SK-N-MC (cell line): ENCODE data around the gene NTNG1.

Experiments
- DNase-seq: peaks from one replicate; pipeline ENCODE4 v3.0.0-alpha.2; 2011; ENCODE audit warnings: low read depth, low spot score
- H3K27ac ChIP-seq: fragments of 200-600 bp; sonication (generic); 2 replicates; pipeline ENCODE4 v1.5.1; 2016; ENCODE audit warnings: mixed run types
- H3K36me3 ChIP-seq: fragments of 200-600 bp; sonication (generic); 2 replicates; pipeline ENCODE4 v1.6.1; 2017; ENCODE audit warnings: antibody characterized with exemption, low read length, mixed read lengths; ENCODE audit not compliant: insufficient read depth
- H3K4me3 ChIP-seq: fragments of 200-600 bp; sonication (generic); 2 replicates; pipeline ENCODE4 v1.5.1; 2016
- H3K9ac ChIP-seq: fragments of 200-600 bp; sonication (generic); 2 replicates; pipeline ENCODE4 v1.8.0; 2017; ENCODE audit warnings: mixed run types, mixed read lengths; ENCODE audit not compliant: insufficient read length
- H3K9me3 ChIP-seq: fragments of 200-600 bp; sonication (generic); 2 replicates; pipeline ENCODE4 v1.6.1; 2017; ENCODE audit warnings: low read depth, mild to moderate bottlenecking, antibody characterized with exemption, low read length, moderate library complexity, mixed read lengths
- EZH2 ChIP-seq: fragments of 200-600 bp; sonication (generic); IDR thresholded peaks from one replicate; pipeline ENCODE4 v1.6.1; 2017; ENCODE audit warnings: antibody characterized with exemption
- FOXP2 ChIP-seq: optimal IDR thresholded peaks from 2 replicates; pipeline ENCODE3; 2011; ENCODE audit warnings: mild to moderate bottlenecking, moderate library complexity; ENCODE audit not compliant: insufficient read depth; ENCODE audit errors: extremely low read length, control extremely low read depth
- POLR2AphosphoS5 ChIP-seq: IDR thresholded peaks from 2 replicates; pipeline ENCODE4 v1.6.1; 2012; ENCODE audit warnings: mild to moderate bottlenecking, low read depth, low read length, borderline replicate concordance

NTNG1 gene

DNA sequence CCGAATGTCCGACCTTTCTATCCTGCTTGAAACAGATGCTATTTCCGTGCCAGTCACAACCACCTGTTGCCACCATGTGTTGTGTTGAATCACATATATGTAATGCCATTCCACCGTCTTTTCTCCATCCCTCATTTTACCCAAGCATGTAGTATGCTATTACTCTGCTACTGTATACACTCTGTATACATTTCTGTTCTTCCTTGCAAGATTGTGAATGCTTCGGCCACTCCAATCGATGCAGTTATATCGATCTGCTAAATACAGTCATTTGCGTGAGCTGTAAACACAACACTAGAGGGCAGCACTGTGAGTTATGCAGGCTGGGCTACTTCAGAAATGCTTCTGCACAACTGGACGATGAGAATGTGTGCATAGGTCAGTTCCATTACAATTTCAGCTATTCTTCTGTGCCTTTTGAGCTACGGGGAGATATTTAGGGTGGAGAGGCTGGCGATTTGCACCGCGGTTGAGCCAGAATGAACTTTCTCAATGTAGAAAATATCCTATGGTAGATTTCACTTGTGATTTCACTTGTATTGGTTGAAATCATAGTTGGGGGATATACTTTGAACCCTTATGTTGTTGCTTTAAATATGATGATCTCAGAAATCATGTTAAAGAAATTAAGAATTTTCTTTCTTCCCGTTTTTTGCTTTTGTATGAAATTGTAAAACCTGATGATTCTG is 289.8 kb downstream of the NTNG1 start:
- TF ChIP-seq FOXP2: no peak
- no peak for TF ChIP-seq EZH2
- TF ChIP-seq POLR2AphosphoS5: no peak
- no peak overlapping the region for H3K4me3 ChIP-seq
- peaks cover 6% of the 10 kb centered on the region; the same call in 1 of the 2 replicates for H3K9me3 ChIP-seq
- no peak overlapping the region for H3K9ac ChIP-seq
- no peak overlapping the region for H3K27ac ChIP-seq
- DNase-seq: peak; percentile 18
- H3K36me3 ChIP-seq: no peaks in the 10 kb centered on the region

DNA sequence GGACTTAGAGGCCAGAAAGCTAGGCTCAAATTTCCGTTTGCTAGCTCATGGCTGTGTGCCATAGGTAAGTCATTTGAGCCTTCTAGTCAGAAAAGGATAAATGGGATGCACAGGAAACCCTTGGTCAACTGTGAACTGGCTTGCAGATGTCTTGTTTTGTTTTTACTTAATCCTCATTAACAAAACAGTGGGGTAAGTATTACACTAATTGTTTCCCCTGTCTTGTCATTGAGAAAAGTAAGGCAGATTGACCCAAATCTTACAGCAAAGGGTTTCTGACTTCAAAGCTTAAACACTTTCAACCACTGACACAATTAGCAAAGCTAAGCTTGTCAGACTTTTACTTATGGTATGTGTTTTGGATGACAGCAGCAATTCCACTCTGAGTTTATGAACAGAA is 291.3 kb downstream of the NTNG1 start:
- no peak for DNase-seq
- no peaks in the 10 kb centered on the region for H3K9me3 ChIP-seq
- no peak overlapping the region for H3K27ac ChIP-seq
- no peak overlapping the region for H3K4me3 ChIP-seq
- no peaks in the 10 kb centered on the region for H3K36me3 ChIP-seq
- H3K9ac ChIP-seq: no peak overlapping the region
- no peak for TF ChIP-seq EZH2
- TF ChIP-seq FOXP2: no peak
- TF ChIP-seq POLR2AphosphoS5: no peak

DNA sequence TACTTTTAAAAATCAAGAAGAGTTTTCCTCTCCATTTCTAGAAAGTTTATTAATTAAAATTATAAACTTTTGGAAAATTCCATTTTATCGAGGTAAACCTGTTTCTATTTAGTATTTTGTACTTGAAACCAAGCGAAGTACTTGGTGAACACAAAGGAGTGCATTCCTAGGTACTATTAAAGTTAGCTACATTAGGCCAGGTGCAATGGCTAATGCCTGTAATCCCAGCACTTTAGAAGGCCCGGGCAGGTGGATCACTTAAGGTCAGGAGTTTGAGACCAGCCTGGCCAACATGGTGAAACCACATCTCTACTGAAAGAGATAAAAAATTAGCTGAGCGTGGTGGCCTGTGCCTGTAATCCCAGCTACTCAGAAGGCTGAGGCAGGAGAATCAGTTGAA is 292.2 kb downstream of the NTNG1 start:
- no peak for TF ChIP-seq POLR2AphosphoS5
- TF ChIP-seq FOXP2: no peak
- no peak for TF ChIP-seq EZH2
- H3K36me3 ChIP-seq: no peaks in the 10 kb centered on the region
- H3K9ac ChIP-seq: no peak overlapping the region
- DNase-seq: no peak
- H3K9me3 ChIP-seq: no peaks in the 10 kb centered on the region
- no peak overlapping the region for H3K27ac ChIP-seq
- no peak overlapping the region for H3K4me3 ChIP-seq

DNA sequence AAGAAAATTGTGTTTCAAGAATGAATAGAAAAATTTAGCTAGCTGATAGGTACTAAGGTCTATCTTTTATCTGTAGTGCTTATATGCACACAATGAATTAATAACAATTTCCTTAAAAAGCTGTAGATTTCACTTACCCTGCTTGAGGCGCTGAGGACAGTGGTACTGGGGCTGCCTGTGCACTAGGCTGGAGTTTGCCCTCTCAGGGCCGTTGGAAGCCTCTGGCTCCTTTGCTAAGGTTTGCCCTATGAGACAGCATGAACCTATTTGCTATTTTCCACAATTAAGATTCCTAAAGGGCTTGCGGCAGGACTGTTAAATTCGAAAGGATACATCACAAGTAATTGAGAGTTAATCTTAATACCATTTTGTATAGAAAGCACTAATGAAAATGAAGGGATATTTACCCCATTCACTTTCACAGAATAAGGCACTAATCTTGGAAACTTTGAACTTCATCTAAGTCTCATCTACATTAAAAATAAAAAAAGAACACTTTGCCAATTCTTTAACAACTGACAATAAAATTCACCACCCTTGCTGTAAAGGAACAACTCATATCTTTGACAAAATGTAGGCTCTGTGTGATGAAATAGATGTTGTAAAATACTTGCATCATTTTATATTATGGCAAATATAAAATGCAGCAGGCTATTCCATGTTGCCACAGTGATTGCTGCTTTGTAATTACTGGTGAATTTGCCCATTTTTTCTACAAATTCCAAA is 293.0 kb downstream of the NTNG1 start:
- H3K36me3 ChIP-seq: no peaks in the 10 kb centered on the region
- H3K27ac ChIP-seq: no peak overlapping the region
- no peak for DNase-seq
- TF ChIP-seq POLR2AphosphoS5: no peak
- no peak overlapping the region for H3K4me3 ChIP-seq
- H3K9me3 ChIP-seq: no peaks in the 10 kb centered on the region
- no peak overlapping the region for H3K9ac ChIP-seq

DNA sequence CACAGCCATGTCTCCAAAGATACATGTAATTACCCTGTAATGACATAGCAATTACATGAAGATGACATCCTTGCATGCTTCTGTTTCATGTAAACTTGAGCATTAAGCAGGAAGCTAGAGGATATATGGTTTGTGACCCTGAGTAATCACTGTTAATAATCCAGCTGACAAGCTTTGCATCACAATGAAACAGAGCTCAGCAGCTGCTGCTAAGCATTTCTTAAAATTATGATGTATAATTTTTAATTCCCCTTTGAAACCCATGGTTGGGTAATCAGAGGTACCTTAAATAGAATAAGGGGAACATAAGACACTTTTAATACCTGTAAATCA is 293.5 kb downstream of the NTNG1 start:
- Histone ChIP-seq H3K27ac (no peak overlapping the region), H3K9ac (no peak overlapping the region), H3K9me3 (no peaks in the 10 kb centered on the region), H3K4me3 (no peak overlapping the region), H3K36me3 (no peaks in the 10 kb centered on the region)
- no peak for TF ChIP-seq EZH2
- no peak for TF ChIP-seq FOXP2
- no peak for TF ChIP-seq POLR2AphosphoS5
- no peak for DNase-seq

DNA sequence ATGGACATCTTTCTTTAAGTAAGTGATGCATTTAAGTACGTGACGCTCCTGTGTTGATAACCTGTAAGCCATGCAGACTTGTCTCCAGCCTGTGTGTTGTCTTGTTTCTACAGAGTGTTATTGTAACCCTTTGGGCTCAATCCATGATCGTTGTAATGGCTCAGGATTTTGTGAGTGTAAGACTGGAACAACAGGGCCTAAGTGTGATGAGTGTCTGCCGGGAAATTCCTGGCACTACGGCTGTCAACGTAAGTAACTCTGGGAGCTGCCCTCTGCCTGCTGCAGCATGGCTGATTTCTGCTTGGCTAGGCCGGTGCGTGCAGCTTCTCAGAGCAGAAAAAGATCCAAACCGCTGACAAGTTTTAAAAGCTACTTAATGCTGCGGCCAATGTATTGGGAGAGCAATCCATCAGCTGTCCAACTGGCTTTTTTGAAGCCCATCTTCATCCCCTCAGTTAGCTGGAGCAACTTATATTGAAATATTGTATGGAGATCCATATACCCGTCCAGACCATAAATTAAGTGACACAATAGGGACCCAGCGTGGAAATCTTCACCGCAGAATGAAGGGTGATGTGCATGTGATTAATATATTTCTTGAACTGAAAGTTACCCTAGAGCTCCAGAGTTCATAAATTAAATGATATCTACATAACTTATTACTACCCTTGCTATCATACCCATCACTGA is 295.9 kb downstream of the NTNG1 start:
- Histone ChIP-seq H3K27ac (no peak overlapping the region), H3K4me3 (no peak overlapping the region), H3K9me3 (no peaks in the 10 kb centered on the region), H3K36me3 (no peaks in the 10 kb centered on the region), H3K9ac (no peak overlapping the region)
- DNase-seq: no peak
- TF ChIP-seq EZH2: no peak
- no peak for TF ChIP-seq FOXP2
- TF ChIP-seq POLR2AphosphoS5: no peak

DNA sequence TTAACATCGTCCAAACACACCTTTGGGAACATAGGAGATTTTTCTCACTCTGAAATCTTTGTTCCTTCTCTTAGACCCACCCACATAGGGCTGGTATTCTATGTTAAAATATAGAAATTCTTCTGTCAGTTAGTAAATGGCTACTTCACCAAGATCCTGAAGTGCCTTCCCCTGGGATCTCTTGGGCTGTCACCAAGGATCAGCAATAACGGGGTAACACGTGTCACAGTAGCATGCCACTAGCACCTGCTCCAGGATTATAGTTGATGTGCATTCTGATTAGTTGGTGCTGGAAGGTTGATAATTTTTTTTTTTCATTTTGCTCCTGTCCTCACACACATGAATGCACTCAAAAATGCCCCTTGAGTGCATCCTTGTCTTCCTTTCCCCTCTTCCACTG is 298.7 kb downstream of the NTNG1 start:
- Histone ChIP-seq H3K27ac (no peak overlapping the region), H3K9me3 (no peaks in the 10 kb centered on the region), H3K9ac (no peak overlapping the region), H3K4me3 (no peak overlapping the region), H3K36me3 (no peaks in the 10 kb centered on the region)
- TF ChIP-seq FOXP2 (no peak), POLR2AphosphoS5 (no peak), EZH2 (no peak)
- no peak for DNase-seq

DNA sequence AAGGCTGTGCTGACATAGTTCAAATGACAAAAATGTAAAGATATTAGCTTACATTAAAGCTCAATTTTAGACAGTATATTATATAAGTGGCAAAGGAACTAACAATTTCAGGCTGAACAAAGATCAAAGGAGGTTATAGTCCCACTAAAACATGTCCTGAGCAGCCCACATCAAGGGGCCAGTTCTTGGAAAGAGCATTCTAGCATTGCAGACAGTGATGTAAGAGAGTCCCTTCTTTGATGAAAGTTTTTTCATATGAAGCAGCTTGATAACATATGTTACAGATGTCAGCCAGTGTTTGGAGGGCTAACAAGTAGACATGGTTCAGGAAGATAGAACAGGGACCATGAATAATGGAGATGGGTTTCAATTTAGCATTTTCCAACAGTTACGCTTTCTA is 301.7 kb downstream of the NTNG1 start:
- TF ChIP-seq EZH2 (no peak), FOXP2 (no peak), POLR2AphosphoS5 (no peak)
- Histone ChIP-seq H3K9ac (no peak overlapping the region), H3K36me3 (no peaks in the 10 kb centered on the region), H3K27ac (no peak overlapping the region), H3K4me3 (no peak overlapping the region), H3K9me3 (no peaks in the 10 kb centered on the region)
- DNase-seq: no peak

DNA sequence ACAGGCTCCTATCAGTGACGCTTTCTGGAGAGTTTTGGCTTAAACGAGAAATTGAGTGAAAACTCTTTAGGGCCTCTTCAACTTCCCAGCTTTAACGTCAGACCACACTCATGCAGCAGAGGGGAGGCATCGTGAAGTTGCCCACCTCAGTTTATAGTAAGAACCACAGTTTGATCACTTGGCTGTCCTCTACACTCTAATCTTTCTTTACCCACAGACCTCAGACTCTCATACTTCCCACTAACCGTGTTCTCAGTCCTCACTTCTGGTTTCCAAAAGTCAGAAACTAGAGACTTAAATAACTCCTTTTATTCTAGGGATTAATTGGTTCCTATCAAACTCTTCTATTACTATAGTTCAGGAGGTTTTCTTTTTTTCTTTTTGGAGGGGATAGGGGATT is 302.2 kb downstream of the NTNG1 start:
- DNase-seq: no peak
- no peak overlapping the region for H3K9ac ChIP-seq
- H3K9me3 ChIP-seq: no peaks in the 10 kb centered on the region
- H3K36me3 ChIP-seq: no peaks in the 10 kb centered on the region
- H3K4me3 ChIP-seq: no peak overlapping the region
- H3K27ac ChIP-seq: no peak overlapping the region
- TF ChIP-seq FOXP2 (no peak), EZH2 (no peak), POLR2AphosphoS5 (no peak)
